Epithelial cell of esophagus (primary cell): ENCODE data around the gene ATF4.
A peak's percentile ranks its signal among the peaks of the same experiment; 100 is the strongest.

Experiments
- DNase-seq: peaks from one replicate; pipeline ENCODE4 v3.0.0; 2010; ENCODE audit warnings: low read depth
- H3K4me3 ChIP-seq: 2 replicates; pipeline ENCODE4 v1.5.1; 2011; ENCODE audit warnings: mild to moderate bottlenecking, low read length, control low read depth
- CTCF ChIP-seq: IDR thresholded peaks from 2 replicates; pipeline ENCODE4 v1.5.1; 2011; ENCODE audit warnings: low read depth, mild to moderate bottlenecking, low read length, control low read depth, inconsistent platforms; ENCODE audit not compliant: insufficient read depth; ENCODE audit errors: missing control alignments

ATF4 gene

DNA sequence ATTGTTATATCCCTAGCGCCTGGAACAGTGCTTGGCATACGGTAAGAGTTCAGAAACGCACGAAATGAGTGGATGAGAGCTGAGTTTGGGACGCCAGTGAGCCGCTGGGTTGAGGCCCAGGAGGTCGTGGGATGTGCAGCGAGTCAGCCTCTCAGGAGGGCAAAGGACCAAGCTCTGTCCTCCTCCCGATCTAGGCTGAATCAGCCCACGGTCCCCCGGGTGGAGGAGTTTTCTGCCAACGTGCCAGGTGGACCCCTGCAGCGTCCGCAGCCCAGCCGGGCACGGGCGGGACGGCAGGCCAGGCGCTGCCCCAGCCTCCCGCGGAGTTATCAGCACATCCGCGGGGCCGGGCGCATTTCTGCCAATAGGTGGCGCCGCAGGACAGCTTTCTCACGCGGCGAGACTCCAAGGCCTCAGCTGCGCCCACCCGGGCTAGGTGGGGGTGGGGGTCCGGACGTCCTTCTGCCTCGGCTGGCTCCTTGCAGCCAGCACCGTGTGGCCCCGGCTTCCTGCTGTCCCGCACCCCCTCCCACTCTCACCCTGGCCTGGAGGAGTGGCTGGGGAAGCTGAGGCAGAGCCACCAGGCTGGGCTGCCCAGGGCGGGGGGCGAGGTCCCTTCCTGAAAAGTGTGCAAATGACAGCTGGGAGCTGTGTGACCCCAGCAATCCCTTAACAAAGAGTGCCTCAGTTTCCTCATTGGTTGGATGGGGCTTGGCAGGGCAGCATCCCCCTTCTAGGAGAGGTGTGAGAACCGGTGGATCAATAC is 14.4 kb downstream of the ATF4 start:
- peak; percentile 66 for TF ChIP-seq CTCF
- DNase-seq, result peak; percentile 65
- H3K4me3 ChIP-seq, result no peak overlapping the region

DNA sequence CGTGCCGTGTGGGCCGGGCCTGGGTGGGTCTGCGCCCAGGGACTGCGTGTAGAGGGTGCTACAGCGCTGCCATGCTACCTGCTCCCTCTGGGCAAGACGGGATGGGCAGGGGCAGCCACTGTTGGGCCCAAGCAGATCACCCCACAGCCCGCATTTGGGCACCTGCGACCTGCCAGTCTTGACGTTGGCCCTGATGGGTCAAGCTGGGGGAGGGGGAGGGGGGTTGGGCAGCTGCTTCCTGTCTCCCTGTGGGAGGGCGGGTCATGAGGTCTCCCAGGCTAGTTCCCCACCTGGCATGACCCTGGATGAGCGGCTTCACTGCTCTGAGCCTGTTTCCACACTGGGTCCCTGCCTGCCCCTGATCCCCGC is 15.0 kb downstream of the ATF4 start:
- H3K4me3 ChIP-seq, result no peak overlapping the region
- no peak for DNase-seq
- TF ChIP-seq CTCF, result no peak

- no peak for TF ChIP-seq CTCF
- no peak for DNase-seq
- H3K4me3 ChIP-seq, result no peak overlapping the region
Observed at GRCh38 chr22:39535831-39536449, 15.6 kb downstream of the ATF4 start.

- DNase-seq, result no peak
- TF ChIP-seq CTCF, result no peak
- H3K4me3 ChIP-seq, result no peak overlapping the region
Observed at GRCh38 chr22:39536711-39537110, 16.3 kb downstream of the ATF4 start.

GRCh38 chr22:39537975-39538374 is 17.6 kb downstream of the ATF4 start:
- H3K4me3 ChIP-seq, result no peak overlapping the region
- TF ChIP-seq CTCF, result no peak
- DNase-seq, result no peak

GRCh38 chr22:39543095-39543494 is 22.7 kb downstream of the ATF4 start:
- DNase-seq, result peak; percentile 44

More at GRCh38 chr22:39543095-39543494, 22.7 kb downstream of the ATF4 start:
- TF ChIP-seq CTCF, result peak; percentile 53
- no peak overlapping the region for H3K4me3 ChIP-seq
